Measurements from ENCODE around the gene PFN3.

The PFN3 gene

DNA sequence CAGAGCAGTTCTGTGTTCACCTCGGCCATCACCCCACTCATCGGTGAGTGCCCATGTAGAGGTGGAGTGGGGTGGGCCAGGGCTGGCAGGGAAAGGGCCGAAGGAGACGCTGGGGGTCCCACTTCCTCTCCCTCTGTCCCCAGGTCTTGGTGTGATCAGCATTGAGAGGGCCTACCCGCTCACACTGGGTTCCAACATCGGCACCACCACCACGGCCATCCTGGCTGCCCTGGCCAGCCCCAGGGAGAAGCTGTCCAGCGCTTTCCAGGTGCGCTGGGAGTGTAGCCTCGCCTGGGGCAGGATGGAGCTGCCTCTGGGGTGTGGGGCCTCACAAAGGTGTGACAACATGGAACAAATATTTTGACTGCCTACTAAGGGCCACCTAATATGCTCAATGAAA is 3.7 kb downstream of the PFN3 start:
- DNase-seq (ENCODE audit: low spot score) = no peak
- no peak overlapping the region for H3K27ac ChIP-seq
- TF ChIP-seq, protein P1, sequence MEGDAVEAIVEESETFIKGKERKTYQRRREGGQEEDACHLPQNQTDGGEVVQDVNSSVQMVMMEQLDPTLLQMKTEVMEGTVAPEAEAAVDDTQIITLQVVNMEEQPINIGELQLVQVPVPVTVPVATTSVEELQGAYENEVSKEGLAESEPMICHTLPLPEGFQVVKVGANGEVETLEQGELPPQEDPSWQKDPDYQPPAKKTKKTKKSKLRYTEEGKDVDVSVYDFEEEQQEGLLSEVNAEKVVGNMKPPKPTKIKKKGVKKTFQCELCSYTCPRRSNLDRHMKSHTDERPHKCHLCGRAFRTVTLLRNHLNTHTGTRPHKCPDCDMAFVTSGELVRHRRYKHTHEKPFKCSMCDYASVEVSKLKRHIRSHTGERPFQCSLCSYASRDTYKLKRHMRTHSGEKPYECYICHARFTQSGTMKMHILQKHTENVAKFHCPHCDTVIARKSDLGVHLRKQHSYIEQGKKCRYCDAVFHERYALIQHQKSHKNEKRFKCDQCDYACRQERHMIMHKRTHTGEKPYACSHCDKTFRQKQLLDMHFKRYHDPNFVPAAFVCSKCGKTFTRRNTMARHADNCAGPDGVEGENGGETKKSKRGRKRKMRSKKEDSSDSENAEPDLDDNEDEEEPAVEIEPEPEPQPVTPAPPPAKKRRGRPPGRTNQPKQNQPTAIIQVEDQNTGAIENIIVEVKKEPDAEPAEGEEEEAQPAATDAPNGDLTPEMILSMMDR (conservative IDR thresholded peaks at IDR 0.05; ENCODE audit: low read depth) = no peak
- ChIA-PET CTCF (interaction anchor here (0.6 kb wide), 1 partner anchor 39 kb away, joined by 4 read pairs; no protein-coding TSS in a partner anchor), POLR2A (ENCODE audit: low non-redundant PET) (no interaction called here)

DNA sequence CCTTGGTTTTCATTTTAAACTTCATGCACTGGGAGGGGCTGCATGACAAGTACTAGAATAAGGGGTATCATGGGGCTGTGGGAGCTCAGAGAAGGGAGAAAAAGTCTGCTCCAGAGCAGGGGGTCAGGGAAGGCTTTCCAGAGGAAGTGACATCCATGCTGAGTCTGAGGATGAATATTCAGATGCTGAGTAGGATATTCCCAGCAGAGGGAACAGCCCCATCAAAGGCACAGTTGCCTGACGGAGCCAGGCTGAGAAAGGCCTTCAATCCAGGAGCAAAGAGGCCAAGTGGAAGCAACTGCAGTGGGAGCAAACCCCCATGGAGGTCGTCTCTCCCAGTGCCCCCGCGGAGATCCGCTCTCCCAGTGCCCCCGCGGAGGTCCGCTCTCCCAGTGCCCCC is 4.4 kb downstream of the PFN3 start:
- no peak for DNase-seq (ENCODE audit: low spot score)
- POLR2A ChIA-PET (ENCODE audit: low non-redundant PET) = no interaction called here
- TF ChIP-seq, protein P1 (conservative IDR thresholded peaks at IDR 0.05; ENCODE audit: low read depth) = no peak
- CTCF ChIA-PET = no interaction called here
- H3K27ac ChIP-seq = no peak overlapping the region

DNA sequence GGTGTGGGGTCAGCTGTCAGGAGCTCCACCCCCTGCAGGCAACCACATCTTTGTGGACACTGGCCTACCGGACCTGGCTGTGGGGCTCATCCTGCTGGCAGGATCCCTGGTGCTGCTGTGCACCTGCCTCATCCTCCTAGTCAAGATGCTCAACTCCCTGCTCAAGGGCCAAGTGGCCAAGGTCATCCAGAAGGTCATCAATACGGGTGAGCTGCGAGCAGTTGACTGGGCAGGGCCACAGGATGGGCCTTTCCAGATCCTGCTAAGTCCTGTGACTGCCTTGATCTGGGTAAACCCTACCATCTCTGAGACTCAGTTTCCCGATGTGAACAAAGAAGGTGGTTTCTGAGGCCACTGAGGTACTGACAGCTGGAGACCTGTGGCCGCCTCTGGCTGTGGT is 6.5 kb downstream of the PFN3 start:
- no peak overlapping the region for H3K27ac ChIP-seq
- TF ChIP-seq, protein P1 (conservative IDR thresholded peaks at IDR 0.05; ENCODE audit: low read depth) = no peak
- ChIA-PET POLR2A (ENCODE audit: low non-redundant PET) (no interaction called here), CTCF (interaction anchor here (0.9 to 7.4 kb wide), 2 partner anchors 10 to 62 kb away, joined by 3 to 162 read pairs; partner anchors contain the start of gene PFN3)
- no peak for DNase-seq (ENCODE audit: low spot score)

DNA sequence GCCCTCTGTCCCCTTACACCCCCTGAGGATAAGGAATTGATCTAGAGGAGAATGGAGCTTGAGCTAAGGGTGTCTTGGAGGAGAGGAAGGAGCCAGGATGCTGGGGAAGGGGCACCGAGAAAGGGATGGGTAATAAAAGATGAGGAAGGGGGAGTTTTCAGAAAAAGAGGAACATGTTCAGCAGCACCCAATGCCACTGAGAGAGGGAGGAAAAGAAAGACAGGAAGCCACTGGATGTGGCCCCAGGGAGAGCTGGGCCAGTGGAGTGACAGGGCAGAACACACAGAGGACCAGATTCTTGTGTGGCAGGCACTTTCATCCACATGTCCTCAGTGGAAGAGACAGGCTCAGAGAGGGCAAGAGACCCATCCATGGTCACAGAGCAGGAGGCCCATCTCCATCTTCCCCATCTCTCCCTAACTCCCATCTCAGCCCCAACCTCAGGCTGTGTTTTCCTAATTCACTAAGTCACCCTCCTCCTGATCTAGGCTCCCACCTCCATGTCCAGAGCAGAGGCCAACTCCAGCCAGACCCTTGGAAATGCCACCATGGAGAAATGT is 7.2 kb downstream of the PFN3 start:
- CTCF ChIA-PET = interaction anchor here (0.6 to 7.4 kb wide), 2 partner anchors 10 to 108 kb away, joined by 3 to 162 read pairs; partner anchors contain the start of gene PFN3
- TF ChIP-seq, protein P1 (conservative IDR thresholded peaks at IDR 0.05; ENCODE audit: low read depth) = no peak
- DNase-seq (ENCODE audit: low spot score) = no peak
- POLR2A ChIA-PET (ENCODE audit: low non-redundant PET) = no interaction called here
- H3K27ac ChIP-seq = no peak overlapping the region

DNA sequence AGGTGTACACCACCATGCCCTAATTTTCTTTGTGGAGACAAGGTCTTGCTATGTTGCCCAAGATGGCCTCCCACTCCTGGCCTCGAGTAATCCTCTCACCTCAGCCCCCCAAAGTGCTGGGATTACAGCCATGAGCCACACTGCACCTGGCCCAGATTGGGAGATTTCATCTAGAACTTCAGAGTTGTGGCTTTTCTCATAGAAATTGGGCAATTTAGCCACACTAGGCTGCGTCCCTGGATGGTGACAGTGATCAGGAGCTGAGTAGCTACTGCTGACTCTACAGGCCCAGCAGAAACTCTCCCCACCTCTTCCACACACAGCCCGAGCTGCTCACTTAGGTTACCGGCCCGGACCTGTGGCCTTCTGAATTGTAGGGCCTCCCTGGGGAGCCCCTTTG is 7.7 kb downstream of the PFN3 start:
- ChIA-PET CTCF (interaction anchor here (1.0 to 7.4 kb wide), 2 partner anchors 11 to 63 kb away, joined by 3 to 162 read pairs; partner anchors contain the start of gene PFN3), POLR2A (ENCODE audit: low non-redundant PET) (no interaction called here)
- TF ChIP-seq, protein P1 (conservative IDR thresholded peaks at IDR 0.05; ENCODE audit: low read depth) = no peak
- DNase-seq (ENCODE audit: low spot score) = no peak
- H3K27ac ChIP-seq = no peak overlapping the region

DNA sequence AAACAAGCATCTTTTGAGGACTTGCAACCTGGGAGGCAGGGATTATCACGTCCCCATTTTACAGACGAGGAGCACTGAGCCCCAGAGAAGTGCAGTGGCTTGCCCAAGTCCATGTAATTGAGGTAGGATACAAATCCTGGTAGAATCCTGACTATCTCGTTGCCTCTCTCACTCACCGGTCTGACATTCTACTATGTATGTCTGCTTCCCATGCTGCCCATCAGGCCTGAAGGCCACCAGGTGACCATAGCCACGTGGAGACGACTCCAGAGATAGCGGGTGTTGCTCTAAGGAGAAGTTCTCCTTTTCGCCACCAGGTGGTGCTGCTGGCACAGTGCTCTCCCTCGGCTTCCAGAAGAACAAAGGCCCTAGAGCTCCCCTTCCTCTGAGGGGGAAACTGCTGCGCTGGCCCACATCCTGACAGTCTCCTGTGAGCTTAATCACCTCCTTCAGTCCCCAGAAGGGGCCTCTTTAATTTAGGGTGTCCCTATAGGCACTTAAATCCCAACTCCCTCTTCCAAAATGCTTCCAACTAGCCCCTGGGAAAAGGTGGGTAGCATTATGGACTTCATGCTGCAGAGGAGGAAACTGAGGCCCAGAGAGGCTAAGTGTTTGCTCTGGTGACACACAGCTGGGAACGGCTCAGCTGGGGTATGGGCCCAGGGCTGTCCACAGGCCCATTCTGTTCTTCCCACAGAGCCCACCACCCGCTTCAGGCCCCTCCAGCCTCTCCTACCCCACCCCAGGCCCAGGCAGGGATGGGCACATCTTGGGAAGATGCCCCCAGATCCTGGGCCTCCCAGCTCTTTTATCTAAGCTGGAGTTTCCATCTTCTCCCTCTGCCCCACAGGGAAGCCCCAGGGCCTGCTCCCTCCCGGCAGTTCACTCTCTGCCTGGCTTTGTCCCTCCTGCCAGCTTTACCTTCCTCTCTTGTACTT is 9.8 kb downstream of the PFN3 start:
- TF ChIP-seq, protein P1 (conservative IDR thresholded peaks at IDR 0.05; ENCODE audit: low read depth) = peak; percentile 98
- CTCF ChIA-PET = interaction anchor here (0.5 to 7.4 kb wide), 27 partner anchors 12 to 851 kb away, joined by 3 to 162 read pairs (median 5); partner anchors contain the start of genes PDLIM7 and PFN3
- peak; percentile 94 for DNase-seq (ENCODE audit: low spot score)
- peak overlapping the region; percentile 99 for H3K27ac ChIP-seq
- POLR2A ChIA-PET (ENCODE audit: low non-redundant PET) = interaction anchor here (0.9 to 2.5 kb wide), 4 partner anchors 12 to 88 kb away, joined by 4 to 15 read pairs (median 6); no protein-coding TSS in a partner anchor
